CD4-positive, alpha-beta T cell treated with Interleukin-1 beta for 1 hour (primary cell): Measurements from ENCODE around the gene TBC1D12.
"Not testable (repeated sequence)": the region's sequence is repeated elsewhere in the genome, so short reads cannot be mapped to it uniquely, and the experiment has no call there.

ENCODE experiments used
- DNase-seq, 2 donors: peaks; one replicate each; pipeline ENCODE4 v3.0.0-alpha.2; 2020 to 2022

Gene TBC1D12

DNA sequence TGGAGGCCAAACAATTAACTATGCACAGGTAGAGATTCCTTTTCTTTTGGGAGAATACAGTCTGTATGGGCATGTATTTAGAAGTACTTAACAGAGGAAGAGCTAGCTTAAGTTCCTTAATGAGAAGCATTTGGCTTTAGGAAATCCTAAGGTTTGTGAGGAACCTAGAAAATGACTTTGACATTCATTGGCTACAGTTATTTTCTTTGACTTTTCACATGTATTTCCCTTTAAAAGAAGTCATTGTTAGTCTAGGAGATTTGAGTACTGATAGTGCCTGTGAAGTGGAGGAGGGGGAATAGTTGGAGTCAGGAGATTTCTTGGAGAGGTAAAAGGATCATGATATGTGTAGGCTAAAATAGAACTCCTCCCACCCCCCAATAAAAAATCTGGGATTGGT is 146.9 kb downstream of the TBC1D12 start:
- no peak for DNase-seq

DNA sequence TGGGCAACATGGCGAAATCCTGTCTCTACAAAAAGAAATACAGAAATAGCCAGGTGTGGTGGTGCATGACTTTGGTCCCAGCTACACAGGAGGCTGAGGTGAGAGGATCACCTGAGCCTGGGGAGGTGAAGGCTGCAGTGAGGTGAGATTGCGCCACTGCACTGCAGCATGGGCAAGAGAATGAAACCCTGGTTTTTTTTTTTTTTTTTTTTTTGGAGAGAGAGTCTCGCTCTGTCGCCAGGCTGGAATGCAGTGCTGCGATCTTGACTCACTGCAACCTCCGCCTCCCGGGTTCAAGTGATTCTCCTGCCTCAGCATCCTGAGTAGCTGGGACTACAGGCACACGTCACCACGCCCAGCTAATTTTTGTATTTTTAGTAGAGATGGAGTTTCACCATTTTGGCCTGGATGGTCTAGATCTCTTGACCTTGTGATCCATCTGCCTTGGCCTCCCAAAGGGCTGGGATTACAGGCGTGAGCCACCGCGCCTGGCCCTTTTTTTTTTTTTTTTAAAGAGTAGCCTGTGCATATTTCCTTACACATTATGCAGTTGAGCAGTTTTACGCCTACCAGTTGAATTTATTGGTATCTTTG is 165.5 kb downstream of the TBC1D12 start:
- not testable (repeated sequence) for DNase-seq

DNA sequence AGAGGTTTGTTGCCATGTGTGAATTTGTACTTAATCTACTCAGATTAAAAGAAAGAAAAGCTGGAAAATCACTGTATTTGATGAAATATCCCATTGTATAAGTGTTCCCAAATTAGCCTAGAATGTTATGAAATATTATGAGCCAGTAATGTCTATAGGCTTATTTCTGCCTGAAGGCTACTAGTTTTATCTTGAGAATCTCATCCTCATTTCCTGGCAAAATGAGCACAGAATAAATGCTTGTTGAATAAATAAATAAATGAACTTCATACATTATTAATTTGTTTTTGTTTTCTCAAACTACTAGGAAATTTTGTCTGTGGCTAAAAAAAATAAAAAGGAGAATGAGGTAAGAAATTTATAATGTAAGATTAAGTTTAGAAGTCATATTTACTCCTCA is 168.7 kb downstream of the TBC1D12 start:
- DNase-seq, result no peak

DNA sequence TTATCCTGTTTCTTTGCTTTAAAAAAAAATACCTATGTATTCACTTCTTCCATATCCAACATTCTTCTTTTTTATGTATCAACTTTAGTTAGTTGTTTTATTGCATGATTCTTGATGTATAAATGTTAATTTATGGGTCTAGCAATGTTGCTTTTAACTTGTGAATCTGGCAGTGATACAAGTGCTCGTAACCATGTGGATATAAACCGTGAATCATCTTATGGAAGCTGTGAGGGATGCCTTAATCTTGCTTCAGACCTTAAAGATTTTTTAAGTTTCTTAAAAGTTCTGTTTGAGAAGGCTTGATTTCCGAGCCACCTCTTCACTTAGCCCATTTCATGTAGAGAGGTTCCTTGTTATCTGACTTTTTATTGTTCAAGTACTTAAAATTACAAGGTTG is 169.2 kb downstream of the TBC1D12 start:
- no peak for DNase-seq

DNA sequence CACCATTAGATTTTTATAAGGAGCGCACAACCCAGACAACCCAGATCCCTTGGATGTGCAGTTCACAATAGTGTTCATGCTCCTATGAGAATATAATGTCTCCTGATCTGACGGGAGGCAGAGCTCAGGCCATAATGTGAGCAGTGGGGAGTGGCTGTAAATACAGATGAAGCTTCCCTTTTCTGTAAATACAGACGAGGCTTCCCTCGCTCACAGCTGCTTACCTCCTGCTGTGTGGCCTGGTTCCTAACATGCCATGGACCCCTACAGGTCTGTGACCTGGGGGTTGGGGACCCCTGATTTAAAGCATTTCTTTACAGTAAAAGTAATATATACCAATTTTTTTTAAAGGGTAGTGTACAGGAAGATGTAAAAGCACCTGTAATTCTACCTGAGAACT is 176.4 kb downstream of the TBC1D12 start:
- no peak for DNase-seq

DNA sequence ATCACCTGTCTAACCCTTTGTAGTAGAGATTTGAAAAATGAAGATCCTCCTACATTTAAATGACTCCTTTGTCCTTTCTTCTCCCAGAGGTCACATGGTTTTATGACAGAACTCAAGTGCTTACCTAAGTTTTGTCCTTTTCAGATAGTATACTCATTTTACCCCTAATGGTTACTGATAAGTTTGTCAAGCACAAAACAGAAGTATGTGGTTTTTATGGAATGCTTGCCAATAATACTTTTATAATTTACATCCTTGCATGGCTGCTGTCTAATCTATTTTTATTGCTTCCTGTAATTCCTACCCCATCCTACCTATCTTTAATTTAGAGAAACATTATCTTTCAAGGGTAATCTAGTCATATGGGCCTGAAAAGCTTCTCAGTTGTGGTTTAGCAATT is 180.8 kb downstream of the TBC1D12 start:
- DNase-seq, result no peak
